GM21528 (cell line): Measurements from ENCODE around the gene AHI1.
"Not testable (repeated sequence)": the region's sequence is repeated elsewhere in the genome, so short reads cannot be mapped to it uniquely, and the experiment has no call there.

Experiments
- ATAC-seq: cut with Tn5 transposase; IDR thresholded peaks from one replicate; pipeline ENCODE4 v1.9.1; 2021; ENCODE audit warnings: mild to moderate bottlenecking, moderate library complexity; ENCODE audit not compliant: unreplicated experiment, low FRiP score

AHI1 gene

GRCh38 chr6:135246412-135247012 lies 251.0 kb downstream of the AHI1 start:
- not testable (repeated sequence) for ATAC-seq

GRCh38 chr6:135244805-135245204 lies 252.7 kb downstream of the AHI1 start:
- no peak for ATAC-seq

GRCh38 chr6:135243871-135244796 lies 253.4 kb downstream of the AHI1 start:
- ATAC-seq: no peak

GRCh38 chr6:135240711-135241110 lies 256.8 kb downstream of the AHI1 start:
- no peak for ATAC-seq

GRCh38 chr6:135236732-135237131 lies 260.8 kb downstream of the AHI1 start:
- ATAC-seq: no peak

- no peak for ATAC-seq
These were observed 261.2 kb downstream of the AHI1 start for GRCh38 chr6:135236319-135236718.

- ATAC-seq: no peak
These were observed 261.8 kb downstream of the AHI1 start for GRCh38 chr6:135235716-135236115.

- no peak for ATAC-seq
These were observed 263.1 kb downstream of the AHI1 start for GRCh38 chr6:135234492-135234780.

- ATAC-seq: peak; percentile 61
These were observed 263.7 kb downstream of the AHI1 start for GRCh38 chr6:135233686-135234491.
